Fibroblast of lung (primary cell): ENCODE results near the gene TANGO6.

ENCODE experiments used
- EZH2 ChIP-seq: IDR thresholded peaks from 2 replicates; pipeline ENCODE4 v1.5.1; 2012; ENCODE audit warnings: low read length, control low read depth, mild to moderate bottlenecking; ENCODE audit errors: missing control alignments
- TF ChIP-seq, protein P1 (sequence below), 2 donors: IDR thresholded peaks in 1 of 2; conservative IDR thresholded peaks in 1 of 2; 1 replicate in 1 of 2; 2 replicates in 1 of 2; pipeline ENCODE4 v1.5.1; 2011 to 2012; ENCODE audit warnings: low read length in 2 of 2, control low read depth in 1 of 2, inconsistent platforms in 1 of 2, low read depth in 1 of 2, mild to moderate bottlenecking in 1 of 2

GRCh38 chr16:68940816-68941215 lies 97.5 kb downstream of the TANGO6 start:
- TF ChIP-seq, protein P1, sequence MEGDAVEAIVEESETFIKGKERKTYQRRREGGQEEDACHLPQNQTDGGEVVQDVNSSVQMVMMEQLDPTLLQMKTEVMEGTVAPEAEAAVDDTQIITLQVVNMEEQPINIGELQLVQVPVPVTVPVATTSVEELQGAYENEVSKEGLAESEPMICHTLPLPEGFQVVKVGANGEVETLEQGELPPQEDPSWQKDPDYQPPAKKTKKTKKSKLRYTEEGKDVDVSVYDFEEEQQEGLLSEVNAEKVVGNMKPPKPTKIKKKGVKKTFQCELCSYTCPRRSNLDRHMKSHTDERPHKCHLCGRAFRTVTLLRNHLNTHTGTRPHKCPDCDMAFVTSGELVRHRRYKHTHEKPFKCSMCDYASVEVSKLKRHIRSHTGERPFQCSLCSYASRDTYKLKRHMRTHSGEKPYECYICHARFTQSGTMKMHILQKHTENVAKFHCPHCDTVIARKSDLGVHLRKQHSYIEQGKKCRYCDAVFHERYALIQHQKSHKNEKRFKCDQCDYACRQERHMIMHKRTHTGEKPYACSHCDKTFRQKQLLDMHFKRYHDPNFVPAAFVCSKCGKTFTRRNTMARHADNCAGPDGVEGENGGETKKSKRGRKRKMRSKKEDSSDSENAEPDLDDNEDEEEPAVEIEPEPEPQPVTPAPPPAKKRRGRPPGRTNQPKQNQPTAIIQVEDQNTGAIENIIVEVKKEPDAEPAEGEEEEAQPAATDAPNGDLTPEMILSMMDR (conservative IDR thresholded peaks at IDR 0.05 in 1 of 2, IDR thresholded peaks at IDR 0.05 in 1 of 2; ENCODE audit: low read depth in 1 of 2, low read length in 2 of 2): no peak
- no peak for TF ChIP-seq EZH2
